PC-3 (cell line): ENCODE measurements around the gene CYBC1.

Experiments used
- EZH2 ChIP-seq: fragments of 300-600 bp; sonication (generic); IDR thresholded peaks from one replicate; pipeline ENCODE4 v1.6.1; 2017; ENCODE audit warnings: antibody characterized with exemption, mild to moderate bottlenecking, low read length; ENCODE audit not compliant: unreplicated experiment
- EZH2phosphoT487 ChIP-seq: fragments of 300-600 bp; sonication (generic); IDR thresholded peaks from 2 replicates; pipeline ENCODE4 v1.6.1; 2018; ENCODE audit warnings: mild to moderate bottlenecking, antibody characterized with exemption, low read length, borderline replicate concordance
- TF ChIP-seq, protein P1 (sequence below): fragments of 300-600 bp; sonication (generic); conservative IDR thresholded peaks from 2 replicates; pipeline ENCODE4 v1.5.1; 2017; ENCODE audit warnings: antibody characterized with exemption, low read depth, mild to moderate bottlenecking, low read length

DNA sequence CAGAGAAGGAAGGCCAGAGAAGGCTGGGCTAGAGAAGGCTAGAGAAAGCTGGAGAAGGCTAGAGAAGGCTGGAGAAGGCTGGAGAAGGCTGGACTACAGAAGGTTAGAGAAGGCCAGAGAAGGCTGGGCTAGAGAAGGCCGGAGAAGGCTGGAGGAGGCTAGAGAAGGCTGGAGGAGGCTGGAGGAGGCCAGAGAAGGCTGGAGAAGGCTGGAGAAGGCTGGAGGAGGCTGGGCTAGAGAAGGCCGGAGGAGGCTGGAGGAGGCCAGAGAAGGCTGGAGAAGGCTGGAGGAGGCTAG lies 25.7 kb downstream of the CYBC1 start:
- TF ChIP-seq, protein P1, sequence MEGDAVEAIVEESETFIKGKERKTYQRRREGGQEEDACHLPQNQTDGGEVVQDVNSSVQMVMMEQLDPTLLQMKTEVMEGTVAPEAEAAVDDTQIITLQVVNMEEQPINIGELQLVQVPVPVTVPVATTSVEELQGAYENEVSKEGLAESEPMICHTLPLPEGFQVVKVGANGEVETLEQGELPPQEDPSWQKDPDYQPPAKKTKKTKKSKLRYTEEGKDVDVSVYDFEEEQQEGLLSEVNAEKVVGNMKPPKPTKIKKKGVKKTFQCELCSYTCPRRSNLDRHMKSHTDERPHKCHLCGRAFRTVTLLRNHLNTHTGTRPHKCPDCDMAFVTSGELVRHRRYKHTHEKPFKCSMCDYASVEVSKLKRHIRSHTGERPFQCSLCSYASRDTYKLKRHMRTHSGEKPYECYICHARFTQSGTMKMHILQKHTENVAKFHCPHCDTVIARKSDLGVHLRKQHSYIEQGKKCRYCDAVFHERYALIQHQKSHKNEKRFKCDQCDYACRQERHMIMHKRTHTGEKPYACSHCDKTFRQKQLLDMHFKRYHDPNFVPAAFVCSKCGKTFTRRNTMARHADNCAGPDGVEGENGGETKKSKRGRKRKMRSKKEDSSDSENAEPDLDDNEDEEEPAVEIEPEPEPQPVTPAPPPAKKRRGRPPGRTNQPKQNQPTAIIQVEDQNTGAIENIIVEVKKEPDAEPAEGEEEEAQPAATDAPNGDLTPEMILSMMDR, result peak; percentile 7; the same call in 1 of the 2 replicates
- TF ChIP-seq EZH2 (no peak), EZH2phosphoT487 (no peak)
